GM19395 (cell line): ENCODE results near the gene ITGA11.
"Not testable (repeated sequence)": the region's sequence is repeated elsewhere in the genome, so short reads cannot be mapped to it uniquely, and the experiment has no call there.

Experiments used
- ATAC-seq: cut with Tn5 transposase; IDR thresholded peaks from one replicate; pipeline ENCODE4 v1.9.1; 2021; ENCODE audit warnings: mild to moderate bottlenecking, moderate library complexity; ENCODE audit not compliant: unreplicated experiment

ITGA11 gene

GRCh38 chr15:68425428-68426060 lies 6.4 kb downstream of the ITGA11 start:
- ATAC-seq: no peak

GRCh38 chr15:68424754-68425390 lies 7.1 kb downstream of the ITGA11 start:
- no peak for ATAC-seq

DNA sequence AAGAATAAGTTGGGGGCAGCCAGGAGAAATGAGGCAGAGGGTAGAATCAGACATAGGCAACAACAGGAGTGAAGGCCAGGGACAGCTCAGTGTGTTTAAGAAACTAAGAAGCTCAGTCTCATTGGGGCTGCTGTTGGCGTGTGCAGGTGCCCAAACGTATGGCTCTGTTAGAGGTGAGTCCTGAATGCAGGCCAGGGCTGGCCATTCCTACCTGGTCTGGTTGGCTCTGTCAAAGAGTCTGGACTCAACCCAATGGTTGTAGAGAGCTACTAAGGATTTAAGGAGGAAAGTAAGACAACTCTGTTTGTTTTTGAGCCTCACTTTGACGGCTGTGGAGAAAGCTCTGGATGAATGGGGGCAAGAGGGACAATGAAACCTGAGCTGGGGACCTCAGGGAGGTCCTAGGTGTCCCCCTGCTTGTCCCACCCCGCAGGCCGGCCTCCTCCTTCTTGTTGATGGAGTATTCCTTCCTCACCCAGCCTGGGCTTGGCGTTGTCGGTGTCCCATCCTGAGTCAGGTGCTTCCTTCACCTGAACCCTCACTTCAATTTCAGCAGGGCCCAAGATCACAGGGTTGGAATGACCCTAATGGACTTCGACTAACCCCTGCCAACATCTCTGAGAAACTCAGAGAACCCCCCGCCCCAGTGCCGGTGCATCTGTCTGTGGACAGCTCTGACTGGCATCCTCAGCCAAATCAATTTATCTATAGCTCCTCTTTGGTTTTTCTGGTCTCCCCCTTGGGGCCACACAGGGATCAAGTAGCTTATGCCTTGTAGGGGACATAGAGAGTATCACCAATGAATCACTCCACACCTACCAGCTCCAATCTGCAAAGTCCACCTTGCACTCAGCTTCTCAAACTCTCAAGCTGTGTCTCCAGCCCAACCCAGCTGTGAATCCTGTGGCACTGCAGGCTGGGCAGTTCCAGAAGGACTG lies 8.3 kb downstream of the ITGA11 start:
- ATAC-seq: no peak

DNA sequence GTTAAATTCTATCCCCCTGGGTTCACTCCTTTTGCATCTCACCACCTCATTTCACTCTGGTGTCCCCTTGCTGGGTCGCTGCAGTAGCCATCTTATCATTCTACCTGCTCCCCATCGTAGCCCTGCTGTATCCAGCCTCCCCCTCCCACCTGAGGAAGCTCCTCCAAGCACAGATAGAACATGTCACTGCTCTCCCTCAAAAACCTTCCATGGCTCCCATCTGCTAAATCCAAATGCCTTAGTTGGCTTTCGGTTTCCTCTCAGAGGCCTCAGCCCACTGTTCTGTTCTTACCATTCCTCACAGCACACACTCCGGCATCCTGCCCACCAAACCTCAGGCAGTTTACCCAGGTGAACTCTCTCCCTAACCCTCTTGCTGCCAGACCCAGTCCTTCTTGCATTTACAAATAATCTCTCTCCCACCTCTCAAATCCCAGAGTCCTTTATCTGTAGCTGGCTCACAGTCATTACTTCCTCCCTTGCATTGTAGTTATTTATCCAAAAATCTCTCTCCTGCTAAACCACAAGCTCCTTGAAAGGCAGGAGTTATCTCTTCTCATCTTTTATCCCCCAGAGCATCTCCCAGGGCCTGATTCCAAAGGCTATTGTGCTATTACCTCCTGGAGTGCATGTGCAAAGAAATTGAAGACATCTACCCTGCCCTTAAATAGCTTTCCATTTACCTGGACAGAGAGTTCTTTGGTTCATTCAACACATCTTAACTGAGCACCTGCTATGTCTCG lies 9.4 kb downstream of the ITGA11 start:
- not testable (repeated sequence) for ATAC-seq

GRCh38 chr15:68421798-68422402 lies 10.1 kb downstream of the ITGA11 start:
- no peak for ATAC-seq

DNA sequence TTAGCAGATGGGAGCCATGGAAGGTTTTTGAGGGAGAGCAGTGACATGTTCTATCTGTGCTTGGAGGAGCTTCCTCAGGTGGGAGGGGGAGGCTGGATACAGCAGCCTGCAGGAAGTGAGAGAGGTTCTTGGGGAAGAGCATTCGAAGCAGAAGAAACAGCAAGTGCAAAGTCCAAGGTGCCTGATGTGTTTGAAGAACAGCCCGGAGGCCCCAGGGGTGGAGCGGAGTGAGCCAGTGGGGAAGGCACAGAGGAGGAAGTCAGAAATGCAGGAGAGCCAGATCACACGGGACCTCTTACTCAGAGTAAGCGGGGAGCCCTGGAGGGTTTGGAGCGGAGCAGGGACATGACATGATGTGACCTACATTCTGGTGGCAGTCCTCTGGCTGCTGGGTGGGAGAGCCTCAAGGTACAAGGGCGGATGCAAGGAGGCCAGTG lies 10.8 kb downstream of the ITGA11 start:
- ATAC-seq: no peak

- ATAC-seq: no peak
Measured at GRCh38 chr15:68420186-68420684, 11.7 kb downstream of the ITGA11 start.

DNA sequence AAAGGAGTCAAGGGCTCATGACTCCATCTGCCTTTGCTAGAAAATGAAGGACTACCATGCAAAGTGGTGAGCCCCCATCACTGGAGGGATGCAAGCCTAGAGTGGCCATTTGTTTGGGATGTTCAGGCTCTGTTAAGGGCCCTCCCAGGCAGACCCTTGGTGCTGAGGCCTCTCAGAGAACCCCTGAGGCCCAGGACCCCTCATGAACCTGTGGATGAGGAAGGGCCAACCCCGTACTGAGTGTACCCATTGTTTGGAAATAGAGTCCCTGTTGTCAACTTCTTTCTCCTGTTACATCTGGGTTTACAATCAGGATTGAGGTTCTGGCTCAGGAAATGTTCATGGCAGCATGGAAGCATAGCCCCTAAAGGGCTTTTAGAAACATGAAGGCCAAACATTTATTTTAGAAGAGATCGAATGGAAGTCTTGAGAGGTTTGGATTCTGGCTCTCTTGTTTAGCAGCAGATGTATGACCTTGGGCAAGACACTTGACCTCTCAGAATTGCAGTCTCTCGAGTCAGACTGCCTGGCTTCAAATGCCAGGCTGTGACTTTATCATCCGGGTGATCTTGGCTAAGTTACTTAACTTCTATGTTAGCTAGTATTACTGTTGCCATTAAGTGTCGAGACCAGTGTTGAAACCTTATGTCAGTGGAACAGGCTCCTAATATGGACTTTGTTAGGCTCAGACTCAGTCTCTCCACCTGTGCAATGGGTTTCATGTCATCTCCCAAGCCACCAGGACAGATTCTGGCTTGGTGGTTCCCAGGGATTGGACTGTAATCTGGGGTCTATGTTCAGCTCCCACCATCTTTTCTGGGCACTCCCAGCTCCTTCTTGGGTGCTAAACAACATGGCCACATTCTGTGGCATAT lies 12.4 kb downstream of the ITGA11 start:
- ATAC-seq: no peak

DNA sequence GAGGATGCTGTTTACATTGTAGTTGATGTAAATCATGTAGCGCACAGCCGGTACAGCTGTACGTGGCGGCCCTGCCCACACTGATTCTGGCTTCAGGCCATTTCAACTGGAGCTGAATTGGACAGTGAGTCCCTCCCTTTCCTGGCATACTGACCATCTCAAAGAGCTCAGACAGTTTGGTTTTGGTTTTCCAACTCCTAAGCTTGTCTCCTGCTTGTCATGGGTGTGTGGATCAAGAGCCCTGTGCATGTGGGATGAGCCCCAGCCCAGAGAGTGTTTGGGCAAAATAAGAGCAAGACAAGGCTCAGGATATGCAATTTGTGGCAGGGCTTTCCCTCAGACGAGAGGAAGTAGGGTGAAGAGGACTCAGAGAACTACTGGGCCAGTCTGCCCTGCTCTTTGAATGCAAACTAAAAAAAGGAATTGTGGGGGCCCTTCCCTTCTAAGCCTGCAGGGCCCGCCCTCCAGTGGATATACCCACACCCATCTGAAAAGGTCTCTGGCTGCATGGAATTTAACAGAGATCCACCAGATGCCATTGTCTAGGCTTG lies 13.3 kb downstream of the ITGA11 start:
- no peak for ATAC-seq

- ATAC-seq: no peak
Measured at GRCh38 chr15:68417897-68418296, 14.1 kb downstream of the ITGA11 start.

- no peak for ATAC-seq
Measured at GRCh38 chr15:68417051-68417450, 14.9 kb downstream of the ITGA11 start.

GRCh38 chr15:68416158-68416535 lies 15.8 kb downstream of the ITGA11 start:
- no peak for ATAC-seq

DNA sequence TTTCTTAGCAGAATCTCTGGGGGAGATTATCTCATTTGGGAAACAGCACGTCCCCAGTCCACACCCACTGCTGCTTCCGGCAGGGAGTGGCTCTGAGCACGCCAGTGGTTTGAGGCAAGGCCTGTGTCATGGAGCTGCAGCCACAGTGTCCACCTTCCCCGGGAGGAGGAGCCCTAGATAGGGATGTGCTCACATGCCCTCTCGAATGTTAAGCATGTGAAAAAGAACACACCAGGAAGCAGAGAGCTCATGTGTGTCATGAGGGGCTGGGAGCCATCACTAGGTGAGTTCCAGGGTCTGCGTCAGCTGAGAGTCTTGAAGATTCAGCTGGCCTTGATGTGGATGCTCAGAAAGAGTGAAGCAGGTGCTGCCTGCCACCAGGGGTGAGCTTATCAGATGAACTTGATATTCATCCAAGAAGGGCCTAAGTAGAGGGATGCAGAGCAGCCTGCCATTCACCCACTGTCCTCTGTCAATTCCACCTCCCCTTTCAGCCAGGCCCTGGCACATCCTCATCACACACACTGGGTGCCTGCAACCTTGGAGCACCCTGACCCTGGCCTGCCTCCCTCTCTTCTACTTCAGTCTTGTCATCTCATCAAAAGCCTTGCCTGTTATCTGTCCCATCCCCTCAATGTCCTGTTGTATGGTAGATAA lies 16.3 kb downstream of the ITGA11 start:
- ATAC-seq: no peak

DNA sequence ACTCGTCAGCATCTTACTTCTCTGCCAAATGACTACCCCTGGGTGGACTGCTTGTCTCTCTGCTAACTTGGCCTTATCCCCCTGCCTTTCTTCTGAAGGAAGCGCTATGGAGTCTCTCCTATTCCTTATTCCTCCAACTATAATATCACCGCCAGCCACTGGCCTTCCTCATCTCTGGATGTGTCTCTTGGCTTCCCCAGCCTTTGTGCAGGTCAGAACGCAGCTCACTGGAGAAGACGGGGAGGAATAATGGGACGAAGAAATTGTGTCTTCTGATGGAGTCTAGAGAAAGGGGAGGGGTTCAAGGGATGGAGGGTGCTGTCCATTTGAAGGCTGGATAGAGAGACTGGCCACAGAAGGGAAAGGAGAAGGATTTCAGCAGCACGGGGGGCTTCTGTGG lies 16.9 kb downstream of the ITGA11 start:
- ATAC-seq: no peak

- no peak for ATAC-seq
Measured at GRCh38 chr15:68414591-68414990, 17.4 kb downstream of the ITGA11 start.

DNA sequence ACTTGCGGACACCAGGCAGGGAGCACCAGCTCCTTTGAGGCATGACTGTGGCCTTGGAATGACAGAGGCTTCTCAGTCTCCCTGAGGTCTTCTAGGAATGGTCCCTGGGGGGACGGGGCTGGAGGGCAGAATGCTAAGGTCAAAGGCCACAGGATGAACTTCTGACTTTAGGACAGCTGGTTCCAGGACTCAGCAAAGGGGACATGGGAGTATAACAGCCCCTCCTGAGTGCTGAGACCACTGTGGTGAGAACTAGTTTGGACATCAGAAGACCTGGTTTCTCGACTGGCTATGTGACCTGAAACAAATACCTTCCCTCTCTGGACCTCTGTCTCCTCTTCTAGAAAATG lies 17.8 kb downstream of the ITGA11 start:
- ATAC-seq: no peak

DNA sequence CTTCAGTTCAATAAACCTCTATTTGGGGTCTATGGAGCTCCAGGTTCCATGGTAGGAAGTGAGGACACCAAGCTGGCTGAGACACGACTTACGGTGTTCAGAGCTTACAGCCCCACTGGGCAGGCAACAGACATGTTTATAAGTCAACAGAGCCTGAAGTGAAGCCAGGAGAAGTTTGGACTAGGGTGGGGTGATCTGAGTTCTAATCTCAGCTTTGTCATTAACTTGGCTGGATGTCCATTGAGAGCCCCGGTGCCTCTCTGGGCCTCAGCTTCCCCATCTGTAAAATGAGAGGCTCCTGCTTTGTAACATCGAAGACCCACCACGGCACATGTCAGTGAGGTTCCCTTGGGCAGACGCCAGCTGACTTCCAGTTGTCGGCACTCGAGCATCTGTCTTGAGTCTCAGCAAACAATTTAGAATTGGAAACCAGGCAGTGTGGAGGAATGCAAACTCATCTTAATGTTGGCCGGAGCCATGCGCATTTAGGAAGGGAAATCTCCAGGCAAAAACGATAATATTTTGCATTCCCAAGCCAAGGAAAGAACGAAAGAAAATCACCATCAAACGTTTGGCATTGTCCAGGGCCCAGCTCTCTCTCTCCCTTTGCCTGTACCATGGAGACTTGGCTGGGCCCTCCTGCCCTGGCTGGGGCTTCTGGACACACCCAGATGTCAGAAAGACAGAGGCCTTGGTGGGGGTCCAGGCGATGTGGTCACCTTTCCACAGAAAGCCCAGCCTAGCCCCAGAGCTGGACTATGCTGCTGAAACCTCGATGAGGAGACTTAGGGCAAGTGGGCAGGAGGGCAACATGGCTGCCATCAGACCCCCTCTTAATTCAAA lies 18.4 kb downstream of the ITGA11 start:
- no peak for ATAC-seq

- no peak for ATAC-seq
Measured at GRCh38 chr15:68412218-68412617, 19.7 kb downstream of the ITGA11 start.
